HCT116 (cell line): ENCODE measurements around the gene RASL12. TPM values are rescaled to one million over a fixed set of nuclear protein-coding genes. Genes with fewer than 3 reads are reported as not detected.
"Not testable (repeated sequence)": the region's sequence is repeated elsewhere in the genome, so short reads cannot be mapped to it uniquely, and the experiment has no call there.

Source experiments
- ATAC-seq: fragments of 200-7000 bp; cut with Tn5 transposase; 2 replicates; pipeline ENCODE4 v1.9.1; 2020; ENCODE audit warnings: mild to moderate bottlenecking, moderate library complexity
- BruUV-seq: library from RNA; stranded (reverse); fragments of 400-500 nt; replicated peaks from 2 replicates; lab custom pipeline; 2021; lab: Mats Ljungman, UMichigan
- CTCF ChIA-PET: fragments of 300-600 bp; sonication (Branson Sonifier 250); formaldehyde crosslinking; loops from one replicate; lab custom pipeline; 2021; ENCODE audit warnings: antibody characterized with exemption; lab: Charles Lee
- POLR2A ChIA-PET: fragments of 300-600, 350-600 bp; sonication (Branson Sonifier 250); formaldehyde crosslinking; loops from one replicate; lab custom pipeline; 2021; ENCODE audit warnings: antibody characterized with exemption; lab: Charles Lee
- RAD21 ChIA-PET, 2 experiments: fragments of 300-600 bp; sonication (Branson Sonifier 250); formaldehyde crosslinking; loops; one replicate each; lab custom pipeline; 2023; ENCODE audit warnings: low total read pairs in 2 of 2; ENCODE audit not compliant: uncharacterized antibody in 2 of 2, unreplicated experiment in 2 of 2, low non-redundant PET in 1 of 2; lab: Charles Lee
- DNase-seq: peaks from one replicate; pipeline ENCODE4 v3.0.0-alpha.2; 2010; ENCODE audit warnings: low read depth, low spot score
- H2AFZ ChIP-seq: fragments of 200-600 bp; shearing (Covaris generic), sonication (generic); 2 replicates; pipeline ENCODE4 v1.6.1; 2017; ENCODE audit warnings: low read depth, mixed run types, mixed read lengths, antibody characterized with exemption, low read length; ENCODE audit not compliant: poor library complexity, severe bottlenecking
- H3K27ac ChIP-seq: 2 replicates; pipeline ENCODE4 v1.5.1; 2012; ENCODE audit warnings: low read depth, low read length
- H3K27me3 ChIP-seq: fragments of 200-600 bp; sonication (generic); 2 replicates; pipeline ENCODE4 v1.6.1; 2016; ENCODE audit warnings: mixed run types, low read length, mixed read lengths; ENCODE audit not compliant: insufficient read depth
- H3K36me3 ChIP-seq, 2 experiments: fragments of 200-500 bp in 1 of 2; fragments of 200-600 bp in 1 of 2; sonication (Bioruptor generic) in 1 of 2; sonication (generic) in 1 of 2; 2 replicates each; pipeline versions ENCODE4 v1.5.1 to v1.6.1; 2014 to 2016; ENCODE audit warnings: low read length in 2 of 2, inconsistent platforms in 1 of 2, mixed read lengths in 1 of 2, mixed run types in 1 of 2; ENCODE audit not compliant: insufficient read depth in 2 of 2, control insufficient read depth in 1 of 2
- H3K4me1 ChIP-seq, 2 experiments: fragments of 200-600 bp in 1 of 2; sonication (generic) in 1 of 2; 2 replicates each; pipeline versions ENCODE4 v1.5.1 to v1.6.1; 2012 to 2017; ENCODE audit warnings: low read length in 2 of 2, inconsistent platforms in 1 of 2, mild to moderate bottlenecking in 1 of 2, mixed read lengths in 1 of 2, mixed run types in 1 of 2, moderate library complexity in 1 of 2; ENCODE audit not compliant: insufficient read depth in 2 of 2, control insufficient read depth in 1 of 2
- H3K4me2 ChIP-seq: fragments of 200-600 bp; sonication (generic); 2 replicates; pipeline ENCODE4 v1.6.1; 2017; ENCODE audit warnings: mixed run types, low read length, mixed read lengths
- H3K4me3 ChIP-seq, 2 experiments: fragments of 200-600 bp in 1 of 2; sonication (generic) in 1 of 2; replicated peaks in 1 of 2; 2 replicates each; pipeline ENCODE4 v1.5.1; 2011 to 2016; ENCODE audit warnings: low read length in 2 of 2, control low read depth in 1 of 2, low read depth in 1 of 2, mild to moderate bottlenecking in 1 of 2, mixed read lengths in 1 of 2, mixed run types in 1 of 2
- H3K79me2 ChIP-seq: fragments of 200-600 bp; sonication (generic); 2 replicates; pipeline ENCODE4 v1.6.1; 2017; ENCODE audit warnings: mild to moderate bottlenecking, mixed run types, low read length, moderate library complexity, mixed read lengths; ENCODE audit not compliant: insufficient read depth
- H3K9ac ChIP-seq: fragments of 200-600 bp; sonication (generic); 2 replicates; pipeline ENCODE4 v1.6.1; 2016; ENCODE audit warnings: low read length, mixed read lengths
- H3K9me2 ChIP-seq: fragments of 200-600 bp; sonication (generic), shearing (Covaris generic); 2 replicates; pipeline ENCODE4 v1.6.1; 2017; ENCODE audit warnings: mixed run types, mild to moderate bottlenecking, moderate library complexity; ENCODE audit not compliant: insufficient read depth
- H3K9me3 ChIP-seq, 2 experiments: fragments of 200-500 bp in 1 of 2; fragments of 200-600 bp in 1 of 2; sonication (Bioruptor generic) in 1 of 2; sonication (generic) in 1 of 2; 2 replicates each; pipeline ENCODE4 v1.6.1; 2014 to 2017; ENCODE audit warnings: low read length in 2 of 2, mixed read lengths in 2 of 2, inconsistent platforms in 1 of 2, low read depth in 1 of 2, mild to moderate bottlenecking in 1 of 2, mixed run types in 1 of 2, moderate library complexity in 1 of 2; ENCODE audit not compliant: control insufficient read depth in 1 of 2, insufficient read depth in 1 of 2
- H4K20me1 ChIP-seq: fragments of 200-600 bp; sonication (generic), shearing (Covaris generic); 2 replicates; pipeline ENCODE4 v1.6.1; 2017; ENCODE audit warnings: mixed run types, mild to moderate bottlenecking, moderate library complexity; ENCODE audit not compliant: insufficient read depth
- ZNF274 ChIP-seq: fragments of 200-500 bp; sonication (Bioruptor generic); IDR thresholded peaks from 2 replicates; pipeline ENCODE4 v1.6.1; 2014; ENCODE audit warnings: mild to moderate bottlenecking, low read depth, low read length, inconsistent platforms
- intact Hi-C: fragments of 100-400 bp; cut with micrococcal nuclease; formaldehyde crosslinking; loops from 2 replicates; pipeline ENCODE4 v1.10.0; 2022
- total RNA-seq: library from RNA; stranded (reverse); gene quantifications from one replicate; pipeline ENCODE4 v1.2.1, GENCODE V29; 2021; ENCODE audit not compliant: unreplicated experiment

Gene RASL12
- total RNA-seq, 1 experiment from 2014 or later = 0.25 TPM

DNA sequence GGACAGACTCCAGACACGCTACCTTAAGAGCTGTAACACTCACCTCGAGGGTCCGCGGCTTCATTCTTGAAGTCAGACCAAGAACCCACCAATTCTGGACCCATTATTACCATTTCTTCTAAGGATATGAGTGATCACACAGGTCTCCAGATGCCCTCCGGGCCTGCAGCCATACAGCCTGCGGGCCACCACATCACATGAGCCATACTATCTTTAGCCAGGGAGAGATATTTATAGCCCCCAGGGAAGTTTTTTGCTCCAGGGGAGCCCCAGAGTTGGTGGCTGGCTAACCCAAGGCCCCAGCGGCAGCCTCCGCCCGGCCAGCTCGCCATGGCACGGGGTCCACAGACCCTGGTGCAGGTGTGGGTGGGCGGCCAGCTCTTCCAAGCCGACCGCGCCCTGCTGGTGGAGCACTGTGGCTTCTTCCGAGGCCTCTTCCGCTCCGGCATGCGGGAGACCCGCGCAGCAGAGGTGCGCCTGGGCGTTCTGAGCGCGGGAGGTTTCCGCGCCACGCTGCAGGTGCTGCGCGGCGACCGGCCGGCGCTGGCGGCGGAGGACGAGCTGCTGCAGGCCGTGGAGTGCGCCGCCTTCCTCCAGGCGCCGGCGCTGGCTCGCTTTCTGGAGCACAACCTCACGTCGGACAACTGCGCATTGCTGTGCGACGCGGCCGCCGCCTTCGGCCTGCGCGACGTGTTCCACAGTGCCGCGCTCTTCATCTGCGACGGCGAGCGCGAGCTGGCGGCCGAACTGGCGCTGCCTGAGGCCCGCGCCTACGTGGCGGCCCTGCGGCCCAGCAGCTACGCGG, 8.9 kb upstream of the RASL12 start, which contains the start of gene KBTBD13:
Gene KBTBD13 (plus strand): TSS at position 261 of the 805 bp plus-strand sequence. CDS start 70 bp downstream, at position 331.
- BruUV-seq = no TSS peak
- CTCF ChIA-PET = interaction anchor here (2.0 to 2.1 kb wide), 2 partner anchors 24 to 43 kb away, joined by 9 to 13 read pairs; no protein-coding TSS in a partner anchor
- no peak within 1 kb of the TSS for H3K9ac ChIP-seq
- no peaks in the 10 kb centered on the region for H3K79me2 ChIP-seq
- ATAC-seq (no peak), DNase-seq (no peak)
- intact Hi-C loops = no loop called here
- no peaks in the 10 kb centered on the region for H3K27me3 ChIP-seq
- POLR2A ChIA-PET = interaction anchor here (1.2 kb wide), 1 partner anchor 10 kb away, joined by 3 read pairs; no protein-coding TSS in a partner anchor
- RAD21 ChIA-PET = no interaction called here
- H4K20me1 ChIP-seq = no peaks in the 10 kb centered on the region
- TF ChIP-seq ZNF274 = no peak
- no peaks in the 10 kb centered on the region for H3K36me3 ChIP-seq
- no peak within 1 kb of the TSS for H2AFZ ChIP-seq
- no peak within 1 kb of the TSS for H3K4me2 ChIP-seq
- H3K9me3 ChIP-seq = no peaks in the 10 kb centered on the region
- H3K4me3 ChIP-seq = no peak within 1 kb of the TSS
- H3K27ac ChIP-seq = no peak within 1 kb of the TSS
- H3K4me1 ChIP-seq = peaks cover 3 to 11% of the 10 kb centered on the region in 2 experiments; a peak in 2 of 4 replicates
- no peaks in the 10 kb centered on the region for H3K9me2 ChIP-seq

DNA sequence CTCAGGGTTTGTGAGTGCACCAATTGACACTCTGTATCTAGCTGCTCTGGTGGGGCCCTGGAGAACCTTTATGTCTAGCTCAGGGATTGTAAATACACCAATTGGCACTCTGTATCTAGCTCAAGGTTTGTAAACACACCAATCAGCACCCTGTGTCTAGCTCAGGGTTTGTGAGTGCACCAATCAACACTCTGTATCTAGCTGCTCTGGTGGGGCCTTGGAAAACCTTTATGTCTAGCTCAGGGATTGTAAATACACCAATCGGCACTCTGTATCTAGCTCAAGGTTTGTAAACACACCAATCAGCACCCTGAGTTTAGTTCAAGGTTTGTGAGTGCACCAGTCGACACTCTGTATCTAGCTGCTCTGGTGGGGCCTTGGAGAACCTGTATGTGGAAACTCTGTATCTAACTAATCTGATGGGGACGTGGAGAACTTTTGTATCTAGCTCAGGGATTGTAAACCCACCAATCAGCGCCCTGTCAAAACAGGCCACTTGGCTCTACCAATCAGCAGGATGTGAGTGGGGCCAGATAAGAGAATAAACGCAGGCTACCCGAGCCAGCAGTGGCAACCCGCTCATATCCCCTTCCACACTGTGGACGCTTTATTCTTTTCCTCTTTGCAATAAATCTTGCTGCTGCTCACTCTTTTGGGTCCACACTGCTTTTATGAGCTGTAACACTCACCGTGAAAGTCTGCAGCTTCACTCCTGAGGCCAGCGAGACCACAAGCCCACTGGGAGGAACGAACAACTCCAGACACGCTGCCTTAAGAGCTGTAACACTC, 8.0 kb upstream of the RASL12 start:
- H3K27me3 ChIP-seq, H3K9me2 ChIP-seq, H3K4me2 ChIP-seq, DNase-seq, intact Hi-C loops, H3K27ac ChIP-seq, H3K36me3 ChIP-seq, H3K79me2 ChIP-seq, H3K4me1 ChIP-seq, ATAC-seq, H3K9ac ChIP-seq, RAD21 ChIA-PET, H2AFZ ChIP-seq, BruUV-seq, POLR2A ChIA-PET, CTCF ChIA-PET, H3K4me3 ChIP-seq, H3K9me3 ChIP-seq, H4K20me1 ChIP-seq: not testable (repeated sequence)

DNA sequence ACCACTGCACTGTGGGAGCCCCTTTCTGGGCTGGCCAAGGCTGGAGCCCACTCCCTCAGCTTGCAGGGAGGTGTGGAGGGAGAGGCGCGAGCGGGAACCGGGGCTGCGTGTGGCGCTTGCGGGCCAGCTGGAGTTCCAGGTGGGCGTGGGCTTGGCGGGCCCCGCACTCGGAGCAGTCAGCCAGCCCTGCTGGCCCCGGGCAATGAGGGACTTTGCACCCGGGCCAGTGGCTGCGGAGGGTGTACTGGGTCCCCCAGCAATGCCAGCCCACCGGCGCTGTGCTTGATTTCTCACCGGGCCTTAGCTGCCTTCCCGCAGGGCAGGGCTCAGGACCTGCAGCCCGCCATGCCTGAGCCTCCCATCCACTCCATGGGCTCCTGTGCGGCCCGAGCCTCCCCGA, 7.2 kb upstream of the RASL12 start:
- POLR2A ChIA-PET, DNase-seq, intact Hi-C loops, H3K27ac ChIP-seq, H4K20me1 ChIP-seq, H3K79me2 ChIP-seq, H3K4me1 ChIP-seq, RAD21 ChIA-PET, H3K9ac ChIP-seq, ATAC-seq, CTCF ChIA-PET, H3K4me3 ChIP-seq, H3K27me3 ChIP-seq, BruUV-seq, H3K9me2 ChIP-seq, H2AFZ ChIP-seq, H3K36me3 ChIP-seq, H3K9me3 ChIP-seq, H3K4me2 ChIP-seq: not testable (repeated sequence)
